ENCODE measurements around the gene PPP1R3C.

PPP1R3C gene

GRCh38 chr10:91605968-91606367 lies 26.9 kb downstream of the PPP1R3C start:
- H3K27me3 ChIP-seq (ENCODE audit: control insufficient read depth, low read length), result no peaks in the 10 kb centered on the region
- no peaks in the 10 kb centered on the region for H3K79me2 ChIP-seq (ENCODE audit: control insufficient read depth, low read length)
- no peak overlapping the region for H3K27ac ChIP-seq (ENCODE audit: low read depth, low read length)
- H3K4me2 ChIP-seq (ENCODE audit: low read length), result no peak overlapping the region
- no peaks in the 10 kb centered on the region for H3F3A ChIP-seq (ENCODE audit: control insufficient read depth, insufficient read depth)
- H3K4me3 ChIP-seq (ENCODE audit: low read length), result no peak overlapping the region
- H3K9me2 ChIP-seq (replicated peaks; ENCODE audit: control insufficient read depth, low read length), result no peaks in the 10 kb centered on the region
- no peak for TF ChIP-seq CTCF (IDR thresholded peaks at IDR 0.05; ENCODE audit: low read depth, low read length, poor library complexity, severe bottlenecking)
- no peak for TF ChIP-seq EZH2phosphoT487 (IDR thresholded peaks at IDR 0.05; ENCODE audit: borderline replicate concordance, low read length)
- no peaks in the 10 kb centered on the region for H4K20me1 ChIP-seq (ENCODE audit: control insufficient read depth, insufficient read depth, low read depth, low read length)
- no peaks in the 10 kb centered on the region for H3K36me3 ChIP-seq (ENCODE audit: control insufficient read depth, low read length)
- no peaks in the 10 kb centered on the region for H3K4me1 ChIP-seq (ENCODE audit: control insufficient read depth, low read length)
- H3K9me3 ChIP-seq (ENCODE audit: control insufficient read depth, insufficient read depth, low read length), result no peaks in the 10 kb centered on the region

- H3K4me3 ChIP-seq (ENCODE audit: low read length), result no peak overlapping the region
- no peaks in the 10 kb centered on the region for H3K9me2 ChIP-seq (replicated peaks; ENCODE audit: control insufficient read depth, low read length)
- H3K36me3 ChIP-seq (ENCODE audit: control insufficient read depth, low read length), result no peaks in the 10 kb centered on the region
- no peaks in the 10 kb centered on the region for H3K27me3 ChIP-seq (ENCODE audit: control insufficient read depth, low read length)
- H3K27ac ChIP-seq (ENCODE audit: low read depth, low read length), result no peak overlapping the region
- TF ChIP-seq CTCF (IDR thresholded peaks at IDR 0.05; ENCODE audit: low read depth, low read length, poor library complexity, severe bottlenecking) (no peak), EZH2phosphoT487 (IDR thresholded peaks at IDR 0.05; ENCODE audit: borderline replicate concordance, low read length) (no peak)
- no peaks in the 10 kb centered on the region for H3F3A ChIP-seq (ENCODE audit: control insufficient read depth, insufficient read depth)
- H3K4me1 ChIP-seq (ENCODE audit: control insufficient read depth, low read length), result no peaks in the 10 kb centered on the region
- H4K20me1 ChIP-seq (ENCODE audit: control insufficient read depth, insufficient read depth, low read depth, low read length), result no peaks in the 10 kb centered on the region
- H3K9me3 ChIP-seq (ENCODE audit: control insufficient read depth, insufficient read depth, low read length), result no peaks in the 10 kb centered on the region
- no peaks in the 10 kb centered on the region for H3K79me2 ChIP-seq (ENCODE audit: control insufficient read depth, low read length)
- no peak overlapping the region for H3K4me2 ChIP-seq (ENCODE audit: low read length)
Measured at GRCh38 chr10:91604553-91605534, 28.0 kb downstream of the PPP1R3C start.

GRCh38 chr10:91603931-91604331 lies 28.9 kb downstream of the PPP1R3C start:
- Histone ChIP-seq H4K20me1 (ENCODE audit: control insufficient read depth, insufficient read depth, low read depth, low read length) (no peaks in the 10 kb centered on the region), H3K27ac (ENCODE audit: low read depth, low read length) (no peak overlapping the region), H3K27me3 (ENCODE audit: control insufficient read depth, low read length) (no peaks in the 10 kb centered on the region), H3K4me2 (ENCODE audit: low read length) (no peak overlapping the region), H3K4me1 (ENCODE audit: control insufficient read depth, low read length) (no peaks in the 10 kb centered on the region), H3K9me2 (replicated peaks; ENCODE audit: control insufficient read depth, low read length) (no peaks in the 10 kb centered on the region), H3K4me3 (ENCODE audit: low read length) (no peak overlapping the region), H3K9me3 (ENCODE audit: control insufficient read depth, insufficient read depth, low read length) (no peaks in the 10 kb centered on the region), H3K36me3 (ENCODE audit: control insufficient read depth, low read length) (no peaks in the 10 kb centered on the region), H3F3A (ENCODE audit: control insufficient read depth, insufficient read depth) (no peaks in the 10 kb centered on the region), H3K79me2 (ENCODE audit: control insufficient read depth, low read length) (no peaks in the 10 kb centered on the region)
- TF ChIP-seq EZH2phosphoT487 (IDR thresholded peaks at IDR 0.05; ENCODE audit: borderline replicate concordance, low read length), result no peak

Data from DOHH2 (cell line).